22Rv1 (cell line): Measurements from ENCODE around the gene THRB.

ENCODE experiments used
- H3K27ac ChIP-seq: fragments of 450-650 bp; 2 replicates; pipeline ENCODE4 v1.5.1; 2017
- ZFX ChIP-seq: fragments of 450-650 bp; IDR thresholded peaks from 2 replicates; pipeline ENCODE4 v1.6.1; 2017; ENCODE audit warnings: antibody characterized with exemption, borderline replicate concordance
- TF ChIP-seq, protein P1 (sequence below): fragments of 450-650 bp; IDR thresholded peaks from 2 replicates; pipeline ENCODE4 v1.5.1; 2017; ENCODE audit warnings: mild to moderate bottlenecking

THRB gene

DNA sequence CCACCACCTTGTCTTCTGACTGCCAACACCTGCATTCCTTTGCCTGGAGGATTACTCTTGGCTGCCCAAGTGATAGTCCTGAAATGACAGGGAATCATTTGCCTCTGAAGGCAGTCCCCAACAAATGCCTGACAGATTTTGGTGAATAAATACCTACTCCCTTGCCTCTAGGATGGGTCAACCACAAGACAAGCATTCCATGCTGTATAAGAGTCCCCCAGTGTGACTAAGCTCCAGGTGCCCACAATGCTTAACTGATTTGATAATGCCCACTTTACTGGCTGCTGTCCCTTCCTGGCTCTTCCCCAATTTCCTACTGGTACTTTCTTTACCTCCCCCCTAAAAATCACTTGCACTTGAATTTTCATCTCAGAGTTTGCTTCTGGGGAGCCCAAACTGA, 14.8 kb downstream of the THRB start:
- TF ChIP-seq, protein P1, sequence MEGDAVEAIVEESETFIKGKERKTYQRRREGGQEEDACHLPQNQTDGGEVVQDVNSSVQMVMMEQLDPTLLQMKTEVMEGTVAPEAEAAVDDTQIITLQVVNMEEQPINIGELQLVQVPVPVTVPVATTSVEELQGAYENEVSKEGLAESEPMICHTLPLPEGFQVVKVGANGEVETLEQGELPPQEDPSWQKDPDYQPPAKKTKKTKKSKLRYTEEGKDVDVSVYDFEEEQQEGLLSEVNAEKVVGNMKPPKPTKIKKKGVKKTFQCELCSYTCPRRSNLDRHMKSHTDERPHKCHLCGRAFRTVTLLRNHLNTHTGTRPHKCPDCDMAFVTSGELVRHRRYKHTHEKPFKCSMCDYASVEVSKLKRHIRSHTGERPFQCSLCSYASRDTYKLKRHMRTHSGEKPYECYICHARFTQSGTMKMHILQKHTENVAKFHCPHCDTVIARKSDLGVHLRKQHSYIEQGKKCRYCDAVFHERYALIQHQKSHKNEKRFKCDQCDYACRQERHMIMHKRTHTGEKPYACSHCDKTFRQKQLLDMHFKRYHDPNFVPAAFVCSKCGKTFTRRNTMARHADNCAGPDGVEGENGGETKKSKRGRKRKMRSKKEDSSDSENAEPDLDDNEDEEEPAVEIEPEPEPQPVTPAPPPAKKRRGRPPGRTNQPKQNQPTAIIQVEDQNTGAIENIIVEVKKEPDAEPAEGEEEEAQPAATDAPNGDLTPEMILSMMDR: no peak
- TF ChIP-seq ZFX: no peak
- H3K27ac ChIP-seq: no peak overlapping the region

DNA sequence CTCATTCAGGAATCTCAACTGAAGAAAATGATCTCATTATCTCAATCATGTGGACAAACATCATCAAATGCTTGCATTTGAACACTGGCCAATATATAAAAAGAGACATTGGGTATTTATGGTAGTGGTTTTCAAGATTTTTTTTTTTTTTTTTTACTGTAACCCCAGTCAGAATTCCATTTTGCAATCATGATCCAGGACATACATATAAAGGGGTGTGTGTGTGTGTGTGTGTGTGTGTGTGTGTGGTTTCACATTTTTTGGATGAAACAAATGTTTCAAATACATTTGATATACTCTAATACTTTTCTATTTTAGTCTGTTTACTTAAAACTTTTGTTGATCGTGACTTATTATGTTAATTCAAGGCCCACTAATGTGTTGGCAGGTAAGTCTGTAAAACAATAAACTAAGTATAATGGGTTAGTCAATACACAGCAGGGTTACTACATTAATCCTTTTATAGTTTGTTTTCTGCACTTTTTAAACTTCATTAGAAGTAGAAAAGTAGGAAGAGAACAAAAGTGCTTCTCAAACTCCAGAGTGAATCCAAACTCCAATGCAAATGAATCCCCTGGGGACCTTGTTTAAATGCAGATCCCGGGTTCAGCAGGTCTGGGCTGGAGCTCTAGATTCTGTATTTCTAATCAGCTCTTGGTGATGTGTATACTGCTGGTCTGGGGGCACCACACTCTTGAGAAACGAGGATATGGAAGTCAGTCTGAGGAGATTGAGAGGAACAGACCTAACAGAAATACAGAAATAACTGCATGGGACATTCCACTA, 17.6 kb downstream of the THRB start:
- H3K27ac ChIP-seq: no peak overlapping the region
- no peak for TF ChIP-seq ZFX
- TF ChIP-seq, protein P1: no peak

DNA sequence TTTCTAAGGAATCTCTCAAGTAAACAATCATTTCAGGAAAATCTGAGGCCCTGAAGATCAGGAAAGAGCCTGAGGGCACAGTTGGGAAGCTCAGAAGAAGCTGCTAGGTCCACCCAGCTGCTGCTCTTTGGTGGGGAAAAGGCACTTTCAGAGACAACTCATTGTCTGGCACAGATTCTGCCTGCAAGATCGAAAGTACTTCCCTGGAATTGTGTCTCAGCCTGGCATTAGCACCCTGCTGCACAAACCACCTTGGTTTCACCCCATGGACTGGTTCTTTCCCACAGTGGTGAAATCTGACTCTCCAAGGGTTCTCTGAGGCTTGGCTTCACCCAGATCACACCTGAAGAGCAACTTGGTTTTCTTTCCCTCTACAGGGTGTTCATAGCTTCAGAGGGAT, 18.7 kb downstream of the THRB start:
- H3K27ac ChIP-seq: no peak overlapping the region
- TF ChIP-seq, protein P1: no peak
- TF ChIP-seq ZFX: no peak

DNA sequence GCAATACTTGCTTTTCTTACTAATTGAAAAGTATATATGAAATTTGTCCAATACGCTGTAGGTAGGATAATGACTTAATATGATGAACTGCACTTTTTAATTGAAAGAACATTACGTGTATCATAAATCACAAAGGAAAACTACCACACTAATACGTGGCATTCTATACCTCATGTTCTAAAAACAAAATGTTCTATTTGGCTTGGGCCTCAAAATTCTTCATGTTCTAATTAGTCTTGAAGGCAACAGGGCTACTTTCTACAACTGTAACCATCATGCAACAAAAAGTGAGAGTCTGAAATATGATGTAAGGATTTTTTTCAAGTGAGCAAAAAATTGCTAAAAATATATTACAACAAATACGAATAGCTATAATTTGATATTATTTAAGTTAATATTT, 19.8 kb downstream of the THRB start:
- no peak for TF ChIP-seq ZFX
- TF ChIP-seq, protein P1: no peak
- no peak overlapping the region for H3K27ac ChIP-seq

DNA sequence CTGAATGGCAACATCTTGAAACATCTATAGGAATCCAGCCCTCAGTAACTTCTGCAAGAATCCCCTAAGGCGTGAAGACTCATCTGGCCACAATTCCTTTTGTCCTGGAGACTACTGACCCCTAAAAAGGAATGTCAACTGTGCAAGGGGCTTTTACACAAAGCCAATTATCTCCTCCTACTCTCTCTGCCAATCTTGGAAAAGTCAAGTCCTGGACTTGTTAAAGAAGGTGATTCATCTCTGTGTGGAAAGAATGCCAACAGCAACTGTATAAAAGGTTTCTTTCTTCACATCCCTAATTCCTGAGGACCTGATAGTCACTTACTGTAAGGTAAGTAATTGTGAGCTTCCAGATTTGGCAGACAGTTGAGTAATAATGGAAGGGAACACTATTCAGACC, 22.3 kb downstream of the THRB start:
- TF ChIP-seq, protein P1: no peak
- no peak for TF ChIP-seq ZFX
- no peak overlapping the region for H3K27ac ChIP-seq

DNA sequence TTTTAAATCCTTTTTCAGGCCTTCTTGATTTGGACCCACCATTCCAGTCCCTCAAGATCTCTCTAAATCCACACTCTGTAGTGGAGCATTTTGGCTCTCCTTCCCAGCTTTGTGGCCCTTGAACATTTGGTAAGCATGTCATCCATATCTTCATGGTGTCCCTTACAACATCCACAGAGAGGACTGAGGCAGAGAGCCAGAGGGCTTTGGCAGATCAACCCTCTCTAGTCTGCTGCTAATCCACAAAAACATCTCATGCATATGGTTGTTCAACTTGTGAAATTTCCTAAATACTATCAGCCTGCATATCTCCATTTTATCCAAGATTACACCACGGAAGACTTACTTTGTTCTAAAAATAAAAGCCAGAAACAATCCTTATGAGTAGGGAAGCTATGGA, 23.2 kb downstream of the THRB start:
- TF ChIP-seq, protein P1: no peak
- no peak for TF ChIP-seq ZFX
- H3K27ac ChIP-seq: no peak overlapping the region

DNA sequence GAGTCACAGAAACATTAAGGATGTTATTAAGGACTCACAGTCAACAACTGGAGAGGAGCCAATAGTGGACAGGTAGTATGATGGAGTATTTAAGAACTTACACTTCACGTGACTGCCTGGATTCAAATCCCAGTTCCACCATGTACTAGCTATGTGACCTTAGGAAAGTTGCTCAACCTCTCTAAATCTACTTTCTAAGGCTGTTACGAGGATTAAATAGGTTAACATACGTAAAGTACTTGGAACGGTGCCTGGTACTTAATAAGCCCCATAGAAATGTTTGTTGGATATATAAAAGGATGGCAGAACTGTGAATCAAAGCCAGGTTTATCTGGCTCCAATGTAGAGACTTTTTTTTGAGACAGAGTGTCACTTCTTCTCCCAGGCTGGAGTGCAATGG, 24.4 kb downstream of the THRB start:
- H3K27ac ChIP-seq: no peak overlapping the region
- TF ChIP-seq, protein P1: no peak
- no peak for TF ChIP-seq ZFX
